OCI-LY7 (cell line): ENCODE data around the gene ABCC4.

Experiments
- EZH2phosphoT487 ChIP-seq: fragments of 200-600 bp; sonication (generic); IDR thresholded peaks from 2 replicates; pipeline ENCODE4 v1.6.1; 2018; ENCODE audit warnings: low read depth, borderline replicate concordance, mild to moderate bottlenecking, mixed run types, antibody characterized with exemption, low read length, moderate library complexity, mixed read lengths
- TF ChIP-seq, protein P1 (sequence below): fragments of 200-600 bp; sonication (generic); conservative IDR thresholded peaks from 2 replicates; pipeline ENCODE4 v1.5.1; 2014; ENCODE audit warnings: mild to moderate bottlenecking, antibody characterized with exemption, low read length, moderate library complexity, mixed read lengths

DNA sequence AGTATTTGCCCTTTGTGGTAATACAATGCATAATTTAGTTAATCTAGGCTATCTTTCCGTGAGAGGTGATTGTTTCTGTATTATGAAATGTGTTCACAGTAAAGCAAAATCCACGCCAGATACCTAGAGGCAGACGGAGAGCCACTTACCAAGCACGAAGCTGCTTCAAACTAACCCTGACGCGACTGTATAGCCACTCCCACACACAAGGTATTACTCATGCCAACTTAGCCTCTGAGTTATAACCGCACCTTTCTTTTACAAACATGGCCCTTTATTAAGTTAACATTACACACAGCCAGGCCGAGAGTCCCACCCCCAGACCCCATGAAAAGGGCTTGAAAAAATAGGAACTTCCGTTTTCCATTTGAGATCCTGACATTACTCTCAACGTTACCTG lies 185.7 kb downstream of the ABCC4 start:
- TF ChIP-seq, protein P1, sequence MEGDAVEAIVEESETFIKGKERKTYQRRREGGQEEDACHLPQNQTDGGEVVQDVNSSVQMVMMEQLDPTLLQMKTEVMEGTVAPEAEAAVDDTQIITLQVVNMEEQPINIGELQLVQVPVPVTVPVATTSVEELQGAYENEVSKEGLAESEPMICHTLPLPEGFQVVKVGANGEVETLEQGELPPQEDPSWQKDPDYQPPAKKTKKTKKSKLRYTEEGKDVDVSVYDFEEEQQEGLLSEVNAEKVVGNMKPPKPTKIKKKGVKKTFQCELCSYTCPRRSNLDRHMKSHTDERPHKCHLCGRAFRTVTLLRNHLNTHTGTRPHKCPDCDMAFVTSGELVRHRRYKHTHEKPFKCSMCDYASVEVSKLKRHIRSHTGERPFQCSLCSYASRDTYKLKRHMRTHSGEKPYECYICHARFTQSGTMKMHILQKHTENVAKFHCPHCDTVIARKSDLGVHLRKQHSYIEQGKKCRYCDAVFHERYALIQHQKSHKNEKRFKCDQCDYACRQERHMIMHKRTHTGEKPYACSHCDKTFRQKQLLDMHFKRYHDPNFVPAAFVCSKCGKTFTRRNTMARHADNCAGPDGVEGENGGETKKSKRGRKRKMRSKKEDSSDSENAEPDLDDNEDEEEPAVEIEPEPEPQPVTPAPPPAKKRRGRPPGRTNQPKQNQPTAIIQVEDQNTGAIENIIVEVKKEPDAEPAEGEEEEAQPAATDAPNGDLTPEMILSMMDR, result no peak
- TF ChIP-seq EZH2phosphoT487, result no peak
